Spleen (tissue), 11 donors: ENCODE measurements around the gene NUDT1. TPM values are rescaled to one million over a fixed set of nuclear protein-coding genes. Genes with fewer than 3 reads are reported as not detected.

Experiments used
- DNase-seq: peaks from one replicate; pipeline ENCODE4 v3.0.0-alpha.2; 2020
- H3K27ac ChIP-seq, 8 donors: fragments of 200-600 bp; sonication (generic) in 7 of 8; 1 replicate in 4 of 8; 2 replicates in 4 of 8; pipeline versions ENCODE4 v1.5.0 to v1.8.0; 2016 to 2021; ENCODE audit warnings: inconsistent platforms in 4 of 8, mild to moderate bottlenecking in 4 of 8, moderate library complexity in 1 of 8
- H3K27me3 ChIP-seq, 7 donors: fragments of 200-600 bp; sonication (generic) in 6 of 7; replicated peaks in 1 of 7; 1 replicate in 4 of 7; 2 replicates in 3 of 7; pipeline versions ENCODE4 v1.5.0 to v1.8.0; 2016 to 2021; ENCODE audit warnings: inconsistent platforms in 3 of 7, mild to moderate bottlenecking in 1 of 7
- H3K36me3 ChIP-seq, 6 donors: fragments of 200-600 bp; sonication (generic) in 5 of 6; 1 replicate in 4 of 6; 2 replicates in 2 of 6; pipeline versions ENCODE4 v1.5.0 to v1.8.0; 2016 to 2021; ENCODE audit warnings: inconsistent platforms in 2 of 6
- H3K4me1 ChIP-seq, 6 donors: fragments of 200-600 bp; sonication (generic) in 5 of 6; 1 replicate in 3 of 6; 2 replicates in 3 of 6; pipeline versions ENCODE4 v1.5.0 to v1.8.0; 2016 to 2021; ENCODE audit warnings: inconsistent platforms in 3 of 6
- H3K4me3 ChIP-seq, 8 donors: fragments of 200-600 bp; sonication (generic) in 7 of 8; 1 replicate in 4 of 8; 2 replicates in 4 of 8; pipeline versions ENCODE4 v1.5.0 to v1.8.0; 2016 to 2021; ENCODE audit warnings: inconsistent platforms in 4 of 8, mild to moderate bottlenecking in 4 of 8, moderate library complexity in 2 of 8
- H3K9me3 ChIP-seq, 8 donors: fragments of 200-600 bp; sonication (generic) in 7 of 8; 1 replicate in 4 of 8; 2 replicates in 4 of 8; pipeline versions ENCODE4 v1.5.0 to v1.8.0; 2016 to 2021; ENCODE audit warnings: inconsistent platforms in 4 of 8
- POLR2A ChIP-seq, 3 donors: fragments of 450-650 bp; IDR thresholded peaks; one replicate each; pipeline ENCODE4 v1.5.1; 2017; ENCODE audit warnings: antibody characterized with exemption in 3 of 3, mild to moderate bottlenecking in 1 of 3
- POLR2AphosphoS5 ChIP-seq, 3 donors: sonication (generic); formaldehyde crosslinking; IDR thresholded peaks; one replicate each; pipeline ENCODE4 v1.5.1; 2017; ENCODE audit warnings: antibody characterized with exemption in 3 of 3
- WGBS, 5 donors: extraction: QIAGEN DNeasy Blood & Tissue Kit in 3 of 5; methylation state at CpG; one replicate each; pipeline versions ENCODE4 v1.1.5 to v1.1.7; 2013 to 2018; 5-methylcytosine and 5-hydroxymethylcytosine counted together
- intact Hi-C: fragments of 100-400 bp; cut with DNase I; formaldehyde crosslinking; loops from one replicate; pipeline ENCODE4 v1.15.0; 2023; ENCODE audit warnings: low total_unique reads
- polyA plus RNA-seq, 3 donors: library from polyadenylated mRNA; stranded (reverse); fragments of 200-250 nt; gene quantifications; one replicate each; pipeline ENCODE4 v1.2.1, GENCODE V29; 2013
- total RNA-seq, 7 donors: library from RNA; depleted of rRNA in 3 of 7; stranded (reverse); fragments of >200 nt in 3 of 7; fragmentation: NEBNext Ultra II Directional in 4 of 7; extraction: Animal tissue kit (Norgen Biotek cat#: 25700) in 4 of 7; gene quantifications; one replicate each; pipeline versions ENCODE4 v1.1.0 to v1.2.1, GENCODE V29; 2016 to 2021
- TF ChIP-seq, protein P1 (sequence below), 11 experiments: fragments of 200-600 bp in 7 of 11; fragments of 450-650 bp in 4 of 11; sonication (generic) in 4 of 11; IDR thresholded peaks in 8 of 11; conservative IDR thresholded peaks in 3 of 11; 1 replicate in 7 of 11; 2 replicates in 4 of 11; pipeline versions ENCODE4 v1.4.0 to v1.8.0; 2016 to 2021; ENCODE audit warnings: antibody characterized with exemption in 11 of 11, inconsistent platforms in 4 of 11, mild to moderate bottlenecking in 1 of 11
- donor health status: healthy with polysubstance abuse.
- donor health status: DM: no; HTN: no; CAD: no; lungs with moderate emphysema.
- donor health status: DM: no; HTN: no; CAD: no.
- donor health status: Bipolar disorder and iron deficiency.
- donor health status: healthy.
- donor health status: DM: no; HTN: no; CAD: no.
- donor health status: DM: yes; HTN: yes; CAD: no.

The NUDT1 gene
- total and polyA plus RNA-seq, 10 donors: 13.7 to 69.3 (median 22.6) TPM

DNA sequence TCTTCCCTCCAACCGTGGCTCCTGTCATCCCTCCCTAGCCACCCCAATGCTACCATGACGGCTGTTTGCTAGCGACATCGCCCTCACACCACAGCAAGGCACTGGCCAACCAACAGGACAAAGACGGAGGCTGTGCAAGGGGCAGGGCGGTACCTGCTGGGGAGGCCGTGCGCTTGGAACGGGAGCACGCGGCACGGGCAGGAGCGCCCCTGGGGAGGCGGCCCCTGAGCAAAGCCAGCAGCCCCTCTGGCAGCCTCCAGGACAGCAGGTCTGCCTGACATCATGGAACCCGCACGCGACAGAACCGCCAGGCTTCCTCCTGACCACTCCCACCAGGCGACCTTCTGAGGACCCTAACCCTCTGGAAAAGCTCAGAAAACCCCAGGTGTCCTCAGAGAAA, 22.0 kb upstream of the NUDT1 start:
- H3K4me3 ChIP-seq: no peak overlapping the region
- no peak for DNase-seq
- intact Hi-C loops: no loop called here
- peaks cover 0 to 14% (median 3%) of the 10 kb centered on the region in 6 donors for H3K4me1 ChIP-seq
- no peak overlapping the region for H3K27ac ChIP-seq
- TF ChIP-seq POLR2AphosphoS5 (IDR thresholded peaks at IDR 0.05) (no peak), POLR2A (IDR thresholded peaks at IDR 0.05) (no peak)
- TF ChIP-seq, protein P1, sequence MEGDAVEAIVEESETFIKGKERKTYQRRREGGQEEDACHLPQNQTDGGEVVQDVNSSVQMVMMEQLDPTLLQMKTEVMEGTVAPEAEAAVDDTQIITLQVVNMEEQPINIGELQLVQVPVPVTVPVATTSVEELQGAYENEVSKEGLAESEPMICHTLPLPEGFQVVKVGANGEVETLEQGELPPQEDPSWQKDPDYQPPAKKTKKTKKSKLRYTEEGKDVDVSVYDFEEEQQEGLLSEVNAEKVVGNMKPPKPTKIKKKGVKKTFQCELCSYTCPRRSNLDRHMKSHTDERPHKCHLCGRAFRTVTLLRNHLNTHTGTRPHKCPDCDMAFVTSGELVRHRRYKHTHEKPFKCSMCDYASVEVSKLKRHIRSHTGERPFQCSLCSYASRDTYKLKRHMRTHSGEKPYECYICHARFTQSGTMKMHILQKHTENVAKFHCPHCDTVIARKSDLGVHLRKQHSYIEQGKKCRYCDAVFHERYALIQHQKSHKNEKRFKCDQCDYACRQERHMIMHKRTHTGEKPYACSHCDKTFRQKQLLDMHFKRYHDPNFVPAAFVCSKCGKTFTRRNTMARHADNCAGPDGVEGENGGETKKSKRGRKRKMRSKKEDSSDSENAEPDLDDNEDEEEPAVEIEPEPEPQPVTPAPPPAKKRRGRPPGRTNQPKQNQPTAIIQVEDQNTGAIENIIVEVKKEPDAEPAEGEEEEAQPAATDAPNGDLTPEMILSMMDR (IDR thresholded peaks at IDR 0.05 in 8 of 11, conservative IDR thresholded peaks at IDR 0.05 in 3 of 11): no peak
- H3K36me3 ChIP-seq: peaks cover 3 to 100% (median 79%) of the 10 kb centered on the region in 6 donors
- H3K9me3 ChIP-seq: no peaks in the 10 kb centered on the region
- 91 to 96% (median 95%) methylated on average over 12 to 19 of the region's 19 CpGs for WGBS, 5 donors
- no peaks in the 10 kb centered on the region for H3K27me3 ChIP-seq

GRCh38 chr7:2220506-2220905, 21.5 kb upstream of the NUDT1 start:
- intact Hi-C loops: no loop called here
- H3K4me1 ChIP-seq: peaks cover 0 to 19% (median 5%) of the 10 kb centered on the region in 6 donors
- H3K27me3 ChIP-seq: no peaks in the 10 kb centered on the region
- DNase-seq: no peak
- H3K27ac ChIP-seq: no peak overlapping the region
- H3K4me3 ChIP-seq: no peak overlapping the region
- H3K36me3 ChIP-seq: peaks cover 3 to 100% (median 79%) of the 10 kb centered on the region in 6 donors
- H3K9me3 ChIP-seq: no peaks in the 10 kb centered on the region
- 87 to 96% (median 94%) methylated on average over 16 of the region's 16 CpGs for WGBS, 5 donors
- TF ChIP-seq, protein P1 (IDR thresholded peaks at IDR 0.05 in 8 of 11, conservative IDR thresholded peaks at IDR 0.05 in 3 of 11): no peak
- TF ChIP-seq POLR2AphosphoS5 (IDR thresholded peaks at IDR 0.05) (no peak), POLR2A (IDR thresholded peaks at IDR 0.05) (no peak)

GRCh38 chr7:2220954-2221353, 21.1 kb upstream of the NUDT1 start:
- no peak for TF ChIP-seq POLR2A (IDR thresholded peaks at IDR 0.05)
- TF ChIP-seq, protein P1 (IDR thresholded peaks at IDR 0.05 in 8 of 11, conservative IDR thresholded peaks at IDR 0.05 in 3 of 11): no peak
- no peak for TF ChIP-seq POLR2AphosphoS5 (IDR thresholded peaks at IDR 0.05)
- H3K9me3 ChIP-seq: no peaks in the 10 kb centered on the region
- no peak for DNase-seq
- no peak overlapping the region for H3K27ac ChIP-seq
- peaks cover 3 to 100% (median 79%) of the 10 kb centered on the region in 6 donors for H3K36me3 ChIP-seq
- WGBS, 5 donors: 88 to 96% (median 94%) methylated on average over 15 to 17 of the region's 17 CpGs
- H3K4me1 ChIP-seq: peaks cover 0 to 23% (median 5%) of the 10 kb centered on the region in 6 donors
- no peak overlapping the region for H3K4me3 ChIP-seq
- H3K27me3 ChIP-seq: no peaks in the 10 kb centered on the region
- intact Hi-C loops: no loop called here

DNA sequence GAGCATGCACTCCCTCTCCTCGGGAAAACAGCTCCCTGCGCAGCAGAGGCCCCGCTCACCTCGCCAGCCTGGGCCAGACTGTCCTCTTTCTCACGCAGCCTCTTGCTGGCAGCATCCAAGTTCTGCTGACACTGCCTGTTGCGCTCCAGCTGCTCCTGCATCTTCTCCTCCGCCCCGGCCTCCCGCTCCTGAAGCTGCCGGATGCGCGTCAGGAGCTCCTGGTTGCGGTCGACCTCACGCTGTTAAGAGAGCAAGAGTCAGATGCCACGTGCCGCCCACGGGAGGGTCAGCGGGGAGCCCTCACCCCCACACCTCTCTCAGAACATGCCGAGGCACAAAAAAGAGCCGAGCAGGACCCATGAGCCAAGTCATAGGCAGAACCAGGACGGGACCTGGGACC, 19.5 kb upstream of the NUDT1 start:
- Histone ChIP-seq H3K9me3 (no peaks in the 10 kb centered on the region), H3K27ac (no peak overlapping the region), H3K27me3 (no peaks in the 10 kb centered on the region), H3K4me1 (peaks cover 0 to 23% (median 5%) of the 10 kb centered on the region in 6 donors), H3K36me3 (peaks cover 3 to 100% (median 74%) of the 10 kb centered on the region in 6 donors), H3K4me3 (no peak overlapping the region)
- intact Hi-C loops: no loop called here
- 93 to 96% (median 95%) methylated on average over 21 to 22 of the region's 22 CpGs for WGBS, 5 donors
- no peak for TF ChIP-seq POLR2AphosphoS5 (IDR thresholded peaks at IDR 0.05)
- no peak for DNase-seq

DNA sequence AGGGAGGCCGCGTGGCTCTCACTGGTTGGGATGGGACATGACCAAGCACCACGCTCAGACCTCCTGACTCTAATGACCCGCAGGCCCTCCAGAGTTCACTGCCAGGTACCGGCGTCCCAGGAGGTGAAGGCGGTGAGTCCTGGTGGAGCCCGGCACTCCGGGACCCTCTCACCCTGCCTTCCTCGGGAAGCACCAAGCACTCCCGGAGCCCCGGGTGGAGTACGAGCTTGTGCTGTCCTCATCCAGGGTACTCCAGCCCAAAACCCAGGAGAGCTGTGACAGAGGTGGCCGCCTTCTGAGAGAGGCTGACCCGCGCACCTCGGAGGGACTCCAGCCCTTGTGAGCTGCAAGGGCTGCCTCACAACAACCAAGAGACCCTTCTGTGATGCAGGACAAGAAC, 18.7 kb upstream of the NUDT1 start:
- no peak for DNase-seq
- Histone ChIP-seq H3K27me3 (no peaks in the 10 kb centered on the region), H3K9me3 (no peaks in the 10 kb centered on the region), H3K4me3 (no peak overlapping the region), H3K27ac (no peak overlapping the region), H3K4me1 (peaks cover 0 to 23% (median 5%) of the 10 kb centered on the region in 6 donors), H3K36me3 (peaks cover 3 to 100% (median 72%) of the 10 kb centered on the region in 6 donors)
- intact Hi-C loops: no loop called here
- 93 to 97% (median 96%) methylated on average over 12 to 17 of the region's 17 CpGs for WGBS, 5 donors
- TF ChIP-seq POLR2A (IDR thresholded peaks at IDR 0.05): no peak
- TF ChIP-seq POLR2AphosphoS5 (IDR thresholded peaks at IDR 0.05): no peak
- TF ChIP-seq, protein P1 (IDR thresholded peaks at IDR 0.05 in 8 of 11, conservative IDR thresholded peaks at IDR 0.05 in 3 of 11): no peak
